ENCODE measurements around the gene MED23. TPM values are rescaled to one million over a fixed set of nuclear protein-coding genes. Genes with fewer than 3 reads are reported as not detected.

Gene MED23
- total and polyA plus RNA-seq, 9 of the 15 experiments (the other 6 are each of a cell fraction or from before 2014, with no cell fraction given) = 13.7 to 61.2 (median 27.2) TPM

GRCh38 chr6:131597446-131597845 lies 30.6 kb downstream of the MED23 start:
- Histone ChIP-seq H3K9ac (ENCODE audit: insufficient read depth in 1 of 2, low read depth in 2 of 2, low read length in 2 of 2) (no peak overlapping the region), H3K79me2 (ENCODE audit: control insufficient read depth, insufficient read depth, low read length) (no peaks in the 10 kb centered on the region), H3K4me1 (replicated peaks in 1 of 2; ENCODE audit: control insufficient read depth in 2 of 2, insufficient read depth in 2 of 2, low read length in 2 of 2) (no peaks in the 10 kb centered on the region), H3K4me2 (ENCODE audit: insufficient read depth, low read length) (no peak overlapping the region), H4K20me1 (replicated peaks; ENCODE audit: control insufficient read depth, insufficient read depth, low read length) (no peaks in the 10 kb centered on the region), H3K9me1 (ENCODE audit: control insufficient read depth, insufficient read depth, low read length) (no peaks in the 10 kb centered on the region), H2AFZ (ENCODE audit: low read depth, low read length) (no peak overlapping the region), H3K9me3 (replicated peaks; ENCODE audit: control insufficient read depth, insufficient read depth, low read depth, low read length) (no peaks in the 10 kb centered on the region), H3K36me3 (ENCODE audit: control insufficient read depth, insufficient read depth, low read length) (peaks cover 89% of the 10 kb centered on the region), H3K4me3 (no peak overlapping the region), H3K27ac (ENCODE audit: extremely low read depth, low read depth, low read length) (no peak overlapping the region), H3K27me3 (ENCODE audit: control insufficient read depth in 2 of 2, insufficient read depth in 2 of 2, low read length in 2 of 2) (no peaks in the 10 kb centered on the region)
- TF ChIP-seq ILK (tag; IDR thresholded peaks at IDR 0.05; ENCODE audit: borderline replicate concordance, low read depth) = no peak
- TF ChIP-seq CTCF (IDR thresholded peaks at IDR 0.05 in 2 of 3, conservative IDR thresholded peaks at IDR 0.05 in 1 of 3; ENCODE audit: insufficient read depth in 2 of 3, low read depth in 1 of 3, low read length in 3 of 3) = peak in 2 of 3 experiments; percentile 17 to 31; a peak in 2 of 6 replicates
- WGBS (ENCODE audit: insufficient coverage, low coverage, missing lambda C conversion rate) = 100% methylated on average over 3 of the region's 3 CpGs
- in situ Hi-C loops (cut with MboI) = no loop called here
- CTCF ChIA-PET (ENCODE audit: low intra/inter-chr PET ratio) = no interaction called here
- POLR2A ChIA-PET = no interaction called here
- ATAC-seq = peak; percentile 71
- FAIRE-seq = no peak
- DNase-seq (ENCODE audit: extremely low read depth in 1 of 4, low spot score in 3 of 4) = no peak
- no TSS peak for BruUV-seq (replicated peaks)
- intact Hi-C loops (cut with micrococcal nuclease) = no loop called here

- WGBS (ENCODE audit: insufficient coverage, low coverage, missing lambda C conversion rate) = 94% methylated on average over 11 of the region's 11 CpGs
- CTCF ChIA-PET (ENCODE audit: low intra/inter-chr PET ratio) = no interaction called here
- peaks cover 82% of the 10 kb centered on the region for H3K36me3 ChIP-seq (ENCODE audit: control insufficient read depth, insufficient read depth, low read length)
These were observed 34.0 kb downstream of the MED23 start for GRCh38 chr6:131594074-131594473.

More at GRCh38 chr6:131594074-131594473, 34.0 kb downstream of the MED23 start:
- BruUV-seq (replicated peaks) = no TSS peak
- intact Hi-C loops (cut with micrococcal nuclease) = no loop called here
- Histone ChIP-seq H3K4me1 (replicated peaks in 1 of 2; ENCODE audit: control insufficient read depth in 2 of 2, insufficient read depth in 2 of 2, low read length in 2 of 2) (no peaks in the 10 kb centered on the region), H3K79me2 (ENCODE audit: control insufficient read depth, insufficient read depth, low read length) (no peaks in the 10 kb centered on the region), H3K4me2 (ENCODE audit: insufficient read depth, low read length) (no peak overlapping the region), H3K27me3 (ENCODE audit: control insufficient read depth in 2 of 2, insufficient read depth in 2 of 2, low read length in 2 of 2) (no peaks in the 10 kb centered on the region), H3K9ac (ENCODE audit: insufficient read depth in 1 of 2, low read depth in 2 of 2, low read length in 2 of 2) (no peak overlapping the region), H3K9me1 (ENCODE audit: control insufficient read depth, insufficient read depth, low read length) (no peaks in the 10 kb centered on the region), H3K27ac (ENCODE audit: extremely low read depth, low read depth, low read length) (no peak overlapping the region), H3K9me3 (replicated peaks; ENCODE audit: control insufficient read depth, insufficient read depth, low read depth, low read length) (no peaks in the 10 kb centered on the region), H3K4me3 (no peak overlapping the region), H2AFZ (ENCODE audit: low read depth, low read length) (no peak overlapping the region), H4K20me1 (replicated peaks; ENCODE audit: control insufficient read depth, insufficient read depth, low read length) (no peaks in the 10 kb centered on the region)
- no peak for DNase-seq (ENCODE audit: extremely low read depth in 1 of 4, low spot score in 3 of 4)
- in situ Hi-C loops (cut with MboI) = no loop called here
- FAIRE-seq = no peak
- TF ChIP-seq CHD1 (IDR thresholded peaks at IDR 0.05; ENCODE audit: low read length) = no peak
- POLR2A ChIA-PET = no interaction called here
- ATAC-seq = no peak
